KMS-11 (cell line): ENCODE measurements around the gene CAMK2D.

Experiments used
- H2AFZ ChIP-seq: fragments of 200-600 bp; sonication (generic); 2 replicates; pipeline ENCODE4 v1.6.1; 2016; ENCODE audit warnings: antibody characterized with exemption, mixed run types, low read depth
- H3K27ac ChIP-seq: fragments of 200-600 bp; sonication (generic); 2 replicates; pipeline ENCODE4 v1.6.1; 2016; ENCODE audit warnings: mild to moderate bottlenecking, mixed run types
- H3K27me3 ChIP-seq: fragments of 200-600 bp; sonication (generic); 2 replicates; pipeline ENCODE4 v1.6.1; 2017; ENCODE audit warnings: mild to moderate bottlenecking, low read depth, mixed run types, moderate library complexity; ENCODE audit not compliant: insufficient read depth
- H3K36me3 ChIP-seq: fragments of 200-600 bp; sonication (generic); 2 replicates; pipeline ENCODE4 v1.6.1; 2017; ENCODE audit warnings: mild to moderate bottlenecking, mixed run types; ENCODE audit not compliant: insufficient read depth
- H3K4me1 ChIP-seq: fragments of 200-600 bp; sonication (generic); 2 replicates; pipeline ENCODE4 v1.6.1; 2016; ENCODE audit warnings: mild to moderate bottlenecking, low read depth, mixed run types; ENCODE audit not compliant: poor library complexity, severe bottlenecking
- H3K4me2 ChIP-seq: fragments of 200-600 bp; sonication (generic); 2 replicates; pipeline ENCODE4 v1.7.0; 2016; ENCODE audit warnings: mild to moderate bottlenecking, mixed run types
- H3K4me3 ChIP-seq: fragments of 200-600 bp; sonication (generic); IDR thresholded peaks from 2 replicates; pipeline ENCODE4 v1.6.1; 2017; ENCODE audit warnings: low read depth, low read length, mixed read lengths; ENCODE audit not compliant: insufficient read depth
- H3K79me2 ChIP-seq: fragments of 200-600 bp; sonication (generic); 2 replicates; pipeline ENCODE4 v1.6.1; 2016; ENCODE audit warnings: low read depth, mixed run types; ENCODE audit not compliant: insufficient read depth
- H3K9ac ChIP-seq: fragments of 200-600 bp; sonication (generic); 2 replicates; pipeline ENCODE4 v1.6.1; 2016; ENCODE audit warnings: mild to moderate bottlenecking, mixed run types
- H4K20me1 ChIP-seq: fragments of 200-600 bp; sonication (generic); 2 replicates; pipeline ENCODE4 v1.6.1; 2016; ENCODE audit warnings: mild to moderate bottlenecking, mixed run types; ENCODE audit not compliant: insufficient read depth
- TF ChIP-seq, protein P1 (sequence below): fragments of 200-600 bp; sonication (generic); conservative IDR thresholded peaks from 2 replicates; pipeline ENCODE4 v1.6.1; 2017; ENCODE audit warnings: low read depth, mild to moderate bottlenecking, antibody characterized with exemption, low read length, moderate library complexity, mixed read lengths

The CAMK2D gene

GRCh38 chr4:113405874-113406722 is 355.4 kb downstream of the CAMK2D start:
- Histone ChIP-seq H3K27me3 (no peaks in the 10 kb centered on the region), H3K4me1 (no peaks in the 10 kb centered on the region), H3K27ac (no peak overlapping the region), H3K4me3 (no peak overlapping the region), H3K36me3 (no peaks in the 10 kb centered on the region), H3K79me2 (no peaks in the 10 kb centered on the region), H3K4me2 (no peak overlapping the region), H2AFZ (no peak overlapping the region), H3K9ac (no peak overlapping the region), H4K20me1 (no peaks in the 10 kb centered on the region)
- TF ChIP-seq, protein P1, sequence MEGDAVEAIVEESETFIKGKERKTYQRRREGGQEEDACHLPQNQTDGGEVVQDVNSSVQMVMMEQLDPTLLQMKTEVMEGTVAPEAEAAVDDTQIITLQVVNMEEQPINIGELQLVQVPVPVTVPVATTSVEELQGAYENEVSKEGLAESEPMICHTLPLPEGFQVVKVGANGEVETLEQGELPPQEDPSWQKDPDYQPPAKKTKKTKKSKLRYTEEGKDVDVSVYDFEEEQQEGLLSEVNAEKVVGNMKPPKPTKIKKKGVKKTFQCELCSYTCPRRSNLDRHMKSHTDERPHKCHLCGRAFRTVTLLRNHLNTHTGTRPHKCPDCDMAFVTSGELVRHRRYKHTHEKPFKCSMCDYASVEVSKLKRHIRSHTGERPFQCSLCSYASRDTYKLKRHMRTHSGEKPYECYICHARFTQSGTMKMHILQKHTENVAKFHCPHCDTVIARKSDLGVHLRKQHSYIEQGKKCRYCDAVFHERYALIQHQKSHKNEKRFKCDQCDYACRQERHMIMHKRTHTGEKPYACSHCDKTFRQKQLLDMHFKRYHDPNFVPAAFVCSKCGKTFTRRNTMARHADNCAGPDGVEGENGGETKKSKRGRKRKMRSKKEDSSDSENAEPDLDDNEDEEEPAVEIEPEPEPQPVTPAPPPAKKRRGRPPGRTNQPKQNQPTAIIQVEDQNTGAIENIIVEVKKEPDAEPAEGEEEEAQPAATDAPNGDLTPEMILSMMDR = no peak

GRCh38 chr4:113404841-113405240 is 356.7 kb downstream of the CAMK2D start:
- TF ChIP-seq, protein P1 = no peak
- H3K9ac ChIP-seq = no peak overlapping the region
- H3K79me2 ChIP-seq = no peaks in the 10 kb centered on the region
- H3K27me3 ChIP-seq = no peaks in the 10 kb centered on the region
- H3K4me3 ChIP-seq = no peak overlapping the region
- no peaks in the 10 kb centered on the region for H4K20me1 ChIP-seq
- no peak overlapping the region for H2AFZ ChIP-seq
- H3K36me3 ChIP-seq = no peaks in the 10 kb centered on the region
- no peaks in the 10 kb centered on the region for H3K4me1 ChIP-seq
- no peak overlapping the region for H3K4me2 ChIP-seq
- no peak overlapping the region for H3K27ac ChIP-seq

DNA sequence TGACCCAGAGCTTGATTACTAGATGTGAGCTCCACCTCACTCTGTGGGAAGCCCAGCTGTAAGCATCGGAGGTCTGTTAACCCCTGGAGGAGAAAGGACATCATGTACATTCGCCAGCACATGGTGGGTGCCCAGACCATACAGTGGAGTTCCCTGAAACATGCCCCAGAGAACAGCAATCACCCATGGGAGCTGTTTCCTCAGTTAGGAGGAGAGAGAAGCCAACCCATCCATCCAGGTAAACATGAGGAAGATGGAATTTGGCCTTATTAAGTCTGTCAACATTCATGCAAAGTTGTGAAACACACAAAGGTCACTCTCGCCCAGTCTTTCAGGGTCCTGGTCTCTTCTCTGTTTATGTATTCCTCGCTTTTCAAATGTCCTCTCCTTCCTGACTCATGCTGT is 357.4 kb downstream of the CAMK2D start:
- Histone ChIP-seq H3K4me1 (no peaks in the 10 kb centered on the region), H4K20me1 (no peaks in the 10 kb centered on the region), H2AFZ (no peak overlapping the region), H3K79me2 (no peaks in the 10 kb centered on the region), H3K27ac (no peak overlapping the region), H3K4me2 (no peak overlapping the region), H3K4me3 (no peak overlapping the region), H3K9ac (no peak overlapping the region), H3K27me3 (no peaks in the 10 kb centered on the region), H3K36me3 (no peaks in the 10 kb centered on the region)
- TF ChIP-seq, protein P1 = no peak
